ENCODE measurements around the gene CPEB1.

CPEB1 gene

GRCh38 chr15:82647045-82647834 is at the start of gene CPEB1:
Gene CPEB1, minus strand, starts transcription at chr15:82647363. Its CDS starts 18,904 bp downstream, at chr15:82628459.
- H3K4me2 ChIP-seq (ENCODE audit: low read depth, low read length, poor library complexity, severe bottlenecking) = no peak within 1 kb of the TSS
- no peaks in the 10 kb centered on the region for H3K27me3 ChIP-seq (ENCODE audit: low read length)

GRCh38 chr15:82692171-82692570 is 45.0 kb upstream of the CPEB1 start:
- Histone ChIP-seq H3K9me3 (ENCODE audit: insufficient read depth, low read length) (no peaks in the 10 kb centered on the region), H3K9me2 (replicated peaks; ENCODE audit: insufficient read depth, low read length) (no peaks in the 10 kb centered on the region), H3F3A (ENCODE audit: insufficient read depth) (no peaks in the 10 kb centered on the region), H4K20me1 (ENCODE audit: low read depth, low read length) (no peaks in the 10 kb centered on the region), H3K9ac (ENCODE audit: low read length) (no peak overlapping the region), H3K36me3 (ENCODE audit: low read length) (no peaks in the 10 kb centered on the region), H3K79me2 (ENCODE audit: insufficient read depth, low read length) (no peaks in the 10 kb centered on the region), H3K27ac (ENCODE audit: low read depth, low read length) (no peak overlapping the region), H3K27me3 (ENCODE audit: low read length) (no peaks in the 10 kb centered on the region), H3K4me2 (ENCODE audit: low read depth, low read length, poor library complexity, severe bottlenecking) (no peak overlapping the region), H3K4me3 (ENCODE audit: insufficient read depth, low read length, poor library complexity, severe bottlenecking) (no peak overlapping the region), H2AFZ (ENCODE audit: low read depth, low read length, severe bottlenecking) (no peak overlapping the region)
- TF ChIP-seq EZH2phosphoT487 (conservative IDR thresholded peaks at IDR 0.05; ENCODE audit: low read length) (no peak), CTCF (IDR thresholded peaks at IDR 0.05; ENCODE audit: insufficient read depth, low read length, poor library complexity, severe bottlenecking) (no peak)

More at GRCh38 chr15:82647045-82647834, at the start of gene CPEB1:
- Histone ChIP-seq H3K36me3 (ENCODE audit: low read length) (no peaks in the 10 kb centered on the region), H2AFZ (ENCODE audit: low read depth, low read length, severe bottlenecking) (no peak within 1 kb of the TSS), H3K4me3 (ENCODE audit: insufficient read depth, low read length, poor library complexity, severe bottlenecking) (no peak within 1 kb of the TSS), H3K9ac (ENCODE audit: low read length) (no peak within 1 kb of the TSS), H3K9me3 (ENCODE audit: insufficient read depth, low read length) (no peaks in the 10 kb centered on the region), H3K79me2 (ENCODE audit: insufficient read depth, low read length) (no peaks in the 10 kb centered on the region), H3F3A (ENCODE audit: insufficient read depth) (no peaks in the 10 kb centered on the region), H3K9me2 (replicated peaks; ENCODE audit: insufficient read depth, low read length) (no peaks in the 10 kb centered on the region), H3K27ac (ENCODE audit: low read depth, low read length) (no peak within 1 kb of the TSS), H4K20me1 (ENCODE audit: low read depth, low read length) (no peaks in the 10 kb centered on the region)
- TF ChIP-seq EZH2phosphoT487 (conservative IDR thresholded peaks at IDR 0.05; ENCODE audit: low read length) (no peak), CTCF (IDR thresholded peaks at IDR 0.05; ENCODE audit: insufficient read depth, low read length, poor library complexity, severe bottlenecking) (no peak)

- Histone ChIP-seq H3K9me2 (replicated peaks; ENCODE audit: insufficient read depth, low read length) (no peaks in the 10 kb centered on the region), H3K79me2 (ENCODE audit: insufficient read depth, low read length) (no peaks in the 10 kb centered on the region), H3K9me3 (ENCODE audit: insufficient read depth, low read length) (no peaks in the 10 kb centered on the region), H4K20me1 (ENCODE audit: low read depth, low read length) (no peaks in the 10 kb centered on the region), H3K36me3 (ENCODE audit: low read length) (no peaks in the 10 kb centered on the region), H3K4me3 (ENCODE audit: insufficient read depth, low read length, poor library complexity, severe bottlenecking) (no peak overlapping the region), H3F3A (ENCODE audit: insufficient read depth) (no peaks in the 10 kb centered on the region), H3K27me3 (ENCODE audit: low read length) (no peaks in the 10 kb centered on the region), H3K27ac (ENCODE audit: low read depth, low read length) (no peak overlapping the region), H3K9ac (ENCODE audit: low read length) (no peak overlapping the region), H2AFZ (ENCODE audit: low read depth, low read length, severe bottlenecking) (no peak overlapping the region), H3K4me2 (ENCODE audit: low read depth, low read length, poor library complexity, severe bottlenecking) (no peak overlapping the region)
- TF ChIP-seq EZH2phosphoT487 (conservative IDR thresholded peaks at IDR 0.05; ENCODE audit: low read length) = no peak
- no peak for TF ChIP-seq CTCF (IDR thresholded peaks at IDR 0.05; ENCODE audit: insufficient read depth, low read length, poor library complexity, severe bottlenecking)
Measured at GRCh38 chr15:82689147-82689546, 42.0 kb upstream of the CPEB1 start.

All from SU-DHL-6 (cell line).